Measurements from ENCODE around the gene CNTNAP2.

The CNTNAP2 gene

DNA sequence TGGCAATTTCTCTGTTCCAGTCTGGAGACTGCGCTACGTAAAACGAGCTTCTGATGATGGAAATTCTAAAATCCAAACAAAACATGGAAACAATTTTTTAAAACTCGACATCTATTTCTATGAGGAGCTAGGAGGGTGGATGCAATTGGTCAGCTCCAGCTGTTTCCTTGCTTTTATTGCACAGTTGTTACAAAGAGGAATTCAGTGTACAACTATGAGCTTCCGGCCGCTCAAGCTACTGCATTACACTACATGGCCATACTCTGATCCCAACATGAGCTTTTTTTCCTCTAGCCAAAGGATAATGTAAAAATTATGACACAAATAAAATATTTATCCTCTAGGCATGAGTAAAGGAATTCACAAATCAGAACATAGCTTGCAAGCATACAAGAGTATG is 2070.9 kb downstream of the CNTNAP2 start:
- H3K4me3 ChIP-seq (replicated peaks; ENCODE audit: low read depth, low read length) = no peak overlapping the region
- no peak for DNase-seq (ENCODE audit: extremely low read depth, low read depth)
- TF ChIP-seq, protein P1, sequence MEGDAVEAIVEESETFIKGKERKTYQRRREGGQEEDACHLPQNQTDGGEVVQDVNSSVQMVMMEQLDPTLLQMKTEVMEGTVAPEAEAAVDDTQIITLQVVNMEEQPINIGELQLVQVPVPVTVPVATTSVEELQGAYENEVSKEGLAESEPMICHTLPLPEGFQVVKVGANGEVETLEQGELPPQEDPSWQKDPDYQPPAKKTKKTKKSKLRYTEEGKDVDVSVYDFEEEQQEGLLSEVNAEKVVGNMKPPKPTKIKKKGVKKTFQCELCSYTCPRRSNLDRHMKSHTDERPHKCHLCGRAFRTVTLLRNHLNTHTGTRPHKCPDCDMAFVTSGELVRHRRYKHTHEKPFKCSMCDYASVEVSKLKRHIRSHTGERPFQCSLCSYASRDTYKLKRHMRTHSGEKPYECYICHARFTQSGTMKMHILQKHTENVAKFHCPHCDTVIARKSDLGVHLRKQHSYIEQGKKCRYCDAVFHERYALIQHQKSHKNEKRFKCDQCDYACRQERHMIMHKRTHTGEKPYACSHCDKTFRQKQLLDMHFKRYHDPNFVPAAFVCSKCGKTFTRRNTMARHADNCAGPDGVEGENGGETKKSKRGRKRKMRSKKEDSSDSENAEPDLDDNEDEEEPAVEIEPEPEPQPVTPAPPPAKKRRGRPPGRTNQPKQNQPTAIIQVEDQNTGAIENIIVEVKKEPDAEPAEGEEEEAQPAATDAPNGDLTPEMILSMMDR (IDR thresholded peaks at IDR 0.05; ENCODE audit: low read depth, low read length, missing control alignments) = no peak

- no peak for DNase-seq (ENCODE audit: extremely low read depth, low read depth)
- H3K4me3 ChIP-seq (replicated peaks; ENCODE audit: low read depth, low read length) = no peak overlapping the region
- TF ChIP-seq, protein P1 (IDR thresholded peaks at IDR 0.05; ENCODE audit: low read depth, low read length, missing control alignments) = no peak
Observed at GRCh38 chr7:148191391-148192065, 2074.9 kb downstream of the CNTNAP2 start.

DNA sequence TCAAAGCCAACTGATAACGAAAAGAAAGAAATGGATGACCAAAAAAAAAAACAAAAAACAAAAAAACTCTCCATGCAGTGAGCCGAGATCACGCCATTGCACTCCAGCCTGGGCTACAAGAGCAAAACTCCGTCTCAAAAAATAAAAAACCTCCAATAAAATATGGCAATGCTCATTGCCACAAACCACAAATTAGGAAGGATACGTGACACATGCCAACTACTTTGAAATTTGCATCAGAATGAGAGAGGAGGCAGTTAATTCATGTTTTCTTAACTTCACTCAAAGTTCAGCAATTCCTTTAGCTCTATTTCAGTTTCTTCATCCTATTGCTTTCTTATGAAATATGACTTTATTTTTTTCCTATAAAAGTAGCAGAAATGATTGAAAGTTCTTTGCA is 2075.9 kb downstream of the CNTNAP2 start:
- no peak overlapping the region for H3K4me3 ChIP-seq (replicated peaks; ENCODE audit: low read depth, low read length)
- no peak for DNase-seq (ENCODE audit: extremely low read depth, low read depth)
- TF ChIP-seq, protein P1 (IDR thresholded peaks at IDR 0.05; ENCODE audit: low read depth, low read length, missing control alignments) = no peak

GRCh38 chr7:148201992-148202391 is 2085.4 kb downstream of the CNTNAP2 start:
- H3K4me3 ChIP-seq (replicated peaks; ENCODE audit: low read depth, low read length) = no peak overlapping the region
- no peak for DNase-seq (ENCODE audit: extremely low read depth, low read depth)
- TF ChIP-seq, protein P1 (IDR thresholded peaks at IDR 0.05; ENCODE audit: low read depth, low read length, missing control alignments) = no peak

DNA sequence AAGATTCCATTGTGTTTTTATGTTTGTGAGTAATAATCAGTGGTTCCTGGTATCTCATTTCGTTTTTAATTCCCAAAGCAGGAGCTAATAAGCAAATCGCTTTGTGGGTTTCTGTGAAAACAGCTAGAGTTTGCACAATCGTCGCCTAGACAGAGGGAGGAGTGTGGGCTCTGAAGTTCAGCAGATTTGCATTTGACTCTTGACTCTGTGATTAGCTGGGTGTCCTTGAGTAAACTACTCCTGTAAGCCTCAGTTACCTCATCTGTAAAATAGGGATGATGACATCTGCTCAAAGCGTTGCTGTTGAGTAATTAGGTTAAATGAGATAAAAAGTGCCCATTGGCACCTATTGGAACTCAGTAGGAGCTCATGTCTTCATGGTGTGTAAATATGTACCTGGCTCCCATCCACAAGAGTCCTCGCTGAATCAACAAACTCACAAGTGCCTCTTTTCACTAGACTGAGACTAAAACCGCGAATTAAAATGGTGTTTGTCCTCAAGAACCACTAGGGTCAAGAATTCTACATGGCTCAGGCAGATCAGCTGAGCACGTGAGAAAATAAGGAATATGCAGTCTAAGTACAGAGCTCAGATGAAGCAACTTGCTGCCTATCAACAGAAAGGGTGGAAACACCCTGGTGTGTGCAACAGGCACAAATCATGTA is 2088.2 kb downstream of the CNTNAP2 start:
- DNase-seq (ENCODE audit: extremely low read depth, low read depth) = no peak
- no peak overlapping the region for H3K4me3 ChIP-seq (replicated peaks; ENCODE audit: low read depth, low read length)
- TF ChIP-seq, protein P1 (IDR thresholded peaks at IDR 0.05; ENCODE audit: low read depth, low read length, missing control alignments) = no peak

DNA sequence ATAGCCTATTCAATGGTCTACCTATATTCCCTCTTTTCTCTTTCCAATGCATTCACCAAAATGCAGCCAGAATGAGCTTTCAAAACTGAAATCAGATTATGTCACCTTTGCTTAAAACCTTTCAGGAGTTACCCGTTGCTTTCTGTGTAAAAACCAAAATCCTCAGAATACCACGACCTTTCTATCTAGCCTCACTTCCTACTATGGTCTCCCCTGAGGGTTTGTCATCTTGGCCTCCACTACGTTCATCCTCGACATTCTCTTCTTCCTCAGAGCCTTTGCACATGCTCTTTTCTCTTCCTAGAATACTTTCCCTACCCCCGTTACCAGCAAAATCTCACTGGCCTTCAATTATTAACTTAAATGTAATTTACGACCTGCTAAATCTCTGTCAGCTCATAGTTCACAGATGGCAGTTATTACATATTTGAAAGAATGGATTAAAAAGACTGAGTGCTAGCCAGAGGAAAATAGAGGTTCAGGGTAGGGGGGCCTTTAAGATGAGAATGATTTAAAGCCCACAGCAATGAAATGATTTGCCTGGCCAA is 2093.1 kb downstream of the CNTNAP2 start:
- H3K4me3 ChIP-seq (replicated peaks; ENCODE audit: low read depth, low read length) = no peak overlapping the region
- TF ChIP-seq, protein P1 (IDR thresholded peaks at IDR 0.05; ENCODE audit: low read depth, low read length, missing control alignments) = no peak
- no peak for DNase-seq (ENCODE audit: extremely low read depth, low read depth)
